GM23248 (cell line): ENCODE data around the gene MS4A10.

Experiments used
- EZH2 ChIP-seq: fragments of 200-600 bp; sonication (generic); IDR thresholded peaks from 2 replicates; pipeline ENCODE4 v1.6.1; 2018; ENCODE audit warnings: antibody characterized with exemption, mild to moderate bottlenecking; ENCODE audit not compliant: insufficient read depth, poor library complexity, severe bottlenecking
- EZH2phosphoT487 ChIP-seq: fragments of 200-600 bp; sonication (generic); IDR thresholded peaks from 2 replicates; pipeline ENCODE4 v1.6.1; 2018; ENCODE audit warnings: antibody characterized with exemption, moderate library complexity, mild to moderate bottlenecking, low read depth; ENCODE audit not compliant: insufficient read depth

- TF ChIP-seq EZH2 (no peak), EZH2phosphoT487 (no peak)
Measured at GRCh38 chr11:60809249-60809648, 24.1 kb downstream of the MS4A10 start.
